ENCODE results near the gene RAB18. TPM values are rescaled to one million over a fixed set of nuclear protein-coding genes. Genes with fewer than 3 reads are reported as not detected.
"Not testable (repeated sequence)": the region's sequence is repeated elsewhere in the genome, so short reads cannot be mapped to it uniquely, and the experiment has no call there.

RAB18 gene
- total RNA-seq, 1 donor from 2014 or later, result 112 TPM

DNA sequence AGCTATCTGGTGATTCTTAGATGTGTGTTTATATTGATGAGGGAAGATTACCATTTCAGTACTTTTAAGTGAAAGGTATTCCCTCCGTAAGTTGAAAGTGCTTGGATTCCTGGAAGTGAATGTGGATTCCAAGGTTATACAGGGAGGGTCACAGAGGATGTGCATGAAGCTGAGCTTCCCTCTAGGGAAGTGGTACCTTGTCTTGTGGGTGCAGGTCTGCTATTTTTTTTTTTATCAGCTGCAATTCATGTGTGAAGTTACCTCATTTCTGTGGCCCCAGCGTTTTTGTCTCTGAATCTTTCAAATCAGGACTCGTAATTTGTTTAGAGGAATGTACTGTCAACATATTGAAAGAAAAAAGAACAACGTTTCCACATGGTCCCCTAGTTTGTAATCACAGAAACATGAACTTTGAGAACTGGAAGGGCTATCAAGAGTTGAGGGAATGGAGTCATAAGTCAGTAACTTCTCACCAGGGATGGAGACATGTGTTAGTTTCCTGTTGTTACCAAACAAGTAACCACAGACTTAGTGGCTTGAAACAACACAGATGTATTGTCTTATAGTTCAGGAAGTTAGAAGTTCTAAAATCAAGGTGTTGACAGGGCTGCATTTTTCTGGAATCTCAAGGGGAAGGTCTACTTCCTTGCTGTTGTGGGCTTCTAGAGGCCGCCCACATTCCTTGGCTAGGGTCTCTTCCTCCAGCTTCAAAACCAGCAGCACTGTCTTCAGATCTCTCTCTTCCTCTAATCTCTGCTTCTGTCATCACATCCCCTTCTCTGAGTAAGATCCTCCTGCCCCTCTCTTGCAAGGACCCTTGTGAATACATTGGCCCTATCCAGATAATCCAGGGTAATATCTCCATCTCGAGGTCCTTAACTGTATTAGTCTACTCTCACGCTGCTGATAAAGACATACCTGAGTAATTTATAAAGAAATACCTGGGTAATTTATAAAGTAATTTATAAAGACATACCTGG is 64.4 kb downstream of the RAB18 start:
- Mint-ChIP-seq H3K4me1 (ENCODE audit: unreplicated experiment) (peaks cover 6% of the 10 kb centered on the region), H3K9me3 (ENCODE audit: unreplicated experiment) (no peaks in the 10 kb centered on the region), H3K4me3 (ENCODE audit: unreplicated experiment) (no peak overlapping the region), H3K27ac (ENCODE audit: unreplicated experiment) (no peak overlapping the region), H3K36me3 (ENCODE audit: low read depth, unreplicated experiment) (no peaks in the 10 kb centered on the region), H3K27me3 (ENCODE audit: unreplicated experiment) (no peaks in the 10 kb centered on the region)
- no peak for DNase-seq (ENCODE audit: low spot score)
- no peak for TF ChIP-seq CTCF (IDR thresholded peaks at IDR 0.05; ENCODE audit: unreplicated experiment)

GRCh38 chr10:27569946-27570345 is 65.8 kb downstream of the RAB18 start:
- Mint-ChIP-seq H3K27me3 (ENCODE audit: unreplicated experiment) (no peaks in the 10 kb centered on the region), H3K4me3 (ENCODE audit: unreplicated experiment) (no peak overlapping the region), H3K36me3 (ENCODE audit: low read depth, unreplicated experiment) (no peaks in the 10 kb centered on the region), H3K4me1 (ENCODE audit: unreplicated experiment) (peaks cover 6% of the 10 kb centered on the region), H3K9me3 (ENCODE audit: unreplicated experiment) (no peaks in the 10 kb centered on the region), H3K27ac (ENCODE audit: unreplicated experiment) (no peak overlapping the region)
- no peak for DNase-seq (ENCODE audit: low spot score)
- TF ChIP-seq CTCF (IDR thresholded peaks at IDR 0.05; ENCODE audit: unreplicated experiment), result no peak

DNA sequence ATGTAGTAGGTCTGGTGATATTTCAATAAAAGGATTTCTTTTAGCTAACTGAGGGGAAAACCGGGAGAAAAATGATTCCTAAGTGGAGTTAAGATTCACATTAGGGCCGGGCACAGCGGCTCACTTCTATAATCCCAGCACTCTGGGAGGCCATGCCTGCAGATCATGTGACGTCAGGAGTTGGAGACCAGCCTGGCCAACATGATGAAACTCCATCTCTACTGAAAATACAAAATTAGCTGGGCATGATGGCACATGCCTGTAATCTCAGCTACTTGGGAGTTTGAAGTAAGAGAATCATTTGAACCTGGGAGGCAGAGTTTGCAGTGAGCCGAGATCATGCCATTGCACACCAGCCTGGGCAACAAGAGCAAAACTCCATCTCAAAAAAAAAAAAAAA is 72.9 kb downstream of the RAB18 start:
- H3K4me1 Mint-ChIP-seq (ENCODE audit: unreplicated experiment); H3K36me3 Mint-ChIP-seq (ENCODE audit: low read depth, unreplicated experiment); H3K9me3 Mint-ChIP-seq (ENCODE audit: unreplicated experiment); DNase-seq (ENCODE audit: low spot score); H3K27me3 Mint-ChIP-seq (ENCODE audit: unreplicated experiment); H3K4me3 Mint-ChIP-seq (ENCODE audit: unreplicated experiment); H3K27ac Mint-ChIP-seq (ENCODE audit: unreplicated experiment): not testable (repeated sequence)

- Mint-ChIP-seq H3K4me3 (ENCODE audit: unreplicated experiment) (no peak overlapping the region), H3K4me1 (ENCODE audit: unreplicated experiment) (no peaks in the 10 kb centered on the region), H3K9me3 (ENCODE audit: unreplicated experiment) (no peaks in the 10 kb centered on the region), H3K27ac (ENCODE audit: unreplicated experiment) (no peak overlapping the region), H3K27me3 (ENCODE audit: unreplicated experiment) (no peaks in the 10 kb centered on the region), H3K36me3 (ENCODE audit: low read depth, unreplicated experiment) (no peaks in the 10 kb centered on the region)
- DNase-seq (ENCODE audit: low spot score), result no peak
- no peak for TF ChIP-seq CTCF (IDR thresholded peaks at IDR 0.05; ENCODE audit: unreplicated experiment)
Observed at GRCh38 chr10:27578316-27578715, 74.2 kb downstream of the RAB18 start.

GRCh38 chr10:27581225-27581624 is 77.1 kb downstream of the RAB18 start:
- H3K27me3 Mint-ChIP-seq (ENCODE audit: unreplicated experiment), result no peaks in the 10 kb centered on the region
- no peaks in the 10 kb centered on the region for H3K4me1 Mint-ChIP-seq (ENCODE audit: unreplicated experiment)
- H3K27ac Mint-ChIP-seq (ENCODE audit: unreplicated experiment), result no peak overlapping the region
- H3K4me3 Mint-ChIP-seq (ENCODE audit: unreplicated experiment), result no peak overlapping the region
- TF ChIP-seq CTCF (IDR thresholded peaks at IDR 0.05; ENCODE audit: unreplicated experiment), result no peak
- no peaks in the 10 kb centered on the region for H3K36me3 Mint-ChIP-seq (ENCODE audit: low read depth, unreplicated experiment)
- H3K9me3 Mint-ChIP-seq (ENCODE audit: unreplicated experiment), result no peaks in the 10 kb centered on the region
- no peak for DNase-seq (ENCODE audit: low spot score)

Data from endothelial cell (in vitro differentiated cells).